GM10847 (cell line): ENCODE results near the gene CAMK2A.

Experiments
- POLR2A ChIP-seq: IDR thresholded peaks from 2 replicates; pipeline ENCODE4 v1.6.1; 2011; ENCODE audit not compliant: insufficient read length; ENCODE audit errors: extremely low read depth

The CAMK2A gene

GRCh38 chr5:150320044-150320613 lies 30.6 kb upstream of the CAMK2A start:
- no peak for TF ChIP-seq POLR2A

GRCh38 chr5:150319484-150319790 lies 29.9 kb upstream of the CAMK2A start:
- TF ChIP-seq POLR2A, result no peak

- no peak for TF ChIP-seq POLR2A
Measured at GRCh38 chr5:150318613-150319483, 29.3 kb upstream of the CAMK2A start.

GRCh38 chr5:150317048-150318003 lies 27.8 kb upstream of the CAMK2A start:
- no peak for TF ChIP-seq POLR2A

- TF ChIP-seq POLR2A, result no peak
Measured at GRCh38 chr5:150316320-150316719, 26.7 kb upstream of the CAMK2A start.

- TF ChIP-seq POLR2A, result no peak
Measured at GRCh38 chr5:150315245-150315644, 25.7 kb upstream of the CAMK2A start.

GRCh38 chr5:150313921-150314716 lies 24.5 kb upstream of the CAMK2A start:
- TF ChIP-seq POLR2A, result no peak

GRCh38 chr5:150313501-150313900 lies 23.9 kb upstream of the CAMK2A start:
- no peak for TF ChIP-seq POLR2A

GRCh38 chr5:150312518-150312917 lies 22.9 kb upstream of the CAMK2A start:
- TF ChIP-seq POLR2A, result no peak

- TF ChIP-seq POLR2A, result no peak
Measured at GRCh38 chr5:150311015-150311692, 21.6 kb upstream of the CAMK2A start.

GRCh38 chr5:150310246-150310645 lies 20.7 kb upstream of the CAMK2A start:
- no peak for TF ChIP-seq POLR2A

GRCh38 chr5:150309886-150310239 lies 20.3 kb upstream of the CAMK2A start:
- TF ChIP-seq POLR2A, result no peak

GRCh38 chr5:150309101-150309885 lies 19.7 kb upstream of the CAMK2A start:
- no peak for TF ChIP-seq POLR2A

- no peak for TF ChIP-seq POLR2A
Measured at GRCh38 chr5:150307617-150308426, 18.2 kb upstream of the CAMK2A start.
